RWPE2 (cell line): ENCODE data around the gene NSG1.
A peak's percentile ranks its signal among the peaks of the same experiment; 100 is the strongest.

Source experiments
- ATAC-seq: fragments of 200-7000 bp; cut with Tn5 transposase; 3 replicates; pipeline ENCODE4 v1.9.1; 2021; ENCODE audit warnings: low read depth
- DNase-seq: peaks from one replicate; pipeline ENCODE4 v3.0.0-alpha.2; 2020; ENCODE audit warnings: low spot score
- H3K27ac ChIP-seq: fragments of 450-650 bp; 2 replicates; pipeline ENCODE4 v1.5.1; 2017; ENCODE audit warnings: mild to moderate bottlenecking; ENCODE audit not compliant: poor library complexity, severe bottlenecking
- H3K27me3 ChIP-seq: fragments of 250-450 bp; sonication (Bioruptor Pico); 2 replicates; pipeline ENCODE4 v1.5.1; 2021; ENCODE audit warnings: mild to moderate bottlenecking, moderate library complexity; ENCODE audit not compliant: insufficient read depth, poor library complexity, severe bottlenecking
- H3K36me3 ChIP-seq: fragments of 250-450 bp; sonication (Bioruptor Pico); 2 replicates; pipeline ENCODE4 v1.5.1; 2020; ENCODE audit warnings: low read depth, mild to moderate bottlenecking, moderate library complexity
- H3K4me1 ChIP-seq: fragments of 250-450 bp; sonication (Bioruptor Pico); 2 replicates; pipeline ENCODE4 v1.5.1; 2021; ENCODE audit warnings: mild to moderate bottlenecking, moderate library complexity; ENCODE audit not compliant: insufficient read depth, poor library complexity, severe bottlenecking
- H3K4me3 ChIP-seq: fragments of 250-450 bp; sonication (Bioruptor Pico); 2 replicates; pipeline ENCODE4 v1.5.1; 2021; ENCODE audit warnings: mild to moderate bottlenecking, moderate library complexity; ENCODE audit not compliant: severe bottlenecking
- H3K9me3 ChIP-seq: fragments of 250-450 bp; sonication (Bioruptor Pico); 2 replicates; pipeline ENCODE4 v1.5.1; 2021; ENCODE audit warnings: mild to moderate bottlenecking, moderate library complexity; ENCODE audit not compliant: severe bottlenecking
- TF ChIP-seq, protein P1 (sequence below): fragments of 450-650 bp; IDR thresholded peaks from one replicate; pipeline ENCODE4 v1.5.1; 2017; ENCODE audit warnings: mild to moderate bottlenecking, moderate library complexity; ENCODE audit not compliant: poor library complexity, severe bottlenecking

Gene NSG1

DNA sequence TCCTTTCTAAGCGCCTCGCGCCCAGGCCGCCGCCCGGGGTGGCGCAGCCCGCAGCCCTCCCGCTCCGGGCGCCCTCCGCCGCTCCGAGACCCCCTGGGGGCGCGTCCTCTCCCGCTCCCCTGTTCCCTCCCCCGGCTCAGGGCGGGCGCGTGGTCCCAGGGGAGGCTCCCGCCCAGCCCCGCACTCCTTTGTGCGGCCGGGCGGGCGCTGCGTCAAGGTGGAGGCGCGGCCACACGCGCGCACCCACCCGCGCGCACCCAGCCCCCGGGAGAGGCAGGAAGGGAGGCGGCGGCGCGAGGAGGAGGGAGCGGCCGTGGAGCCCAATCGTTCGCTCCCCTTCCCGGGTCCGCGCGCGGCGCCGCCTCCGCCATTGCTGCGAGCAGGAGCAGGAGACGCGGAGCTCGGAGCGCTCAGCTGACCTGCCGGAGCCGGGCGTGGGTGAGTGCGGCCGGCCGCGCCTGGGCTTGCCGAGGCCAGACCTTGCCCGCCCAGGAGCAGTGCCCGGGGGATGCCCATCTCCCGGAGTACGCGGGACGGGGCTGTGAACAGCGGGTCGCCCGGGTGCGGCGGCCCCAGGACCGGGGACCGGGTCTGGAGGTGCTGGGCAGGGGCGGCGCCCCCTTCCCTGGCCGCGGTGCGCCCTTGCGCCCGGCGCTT is at the start of gene NSG1:
Gene NSG1, plus strand, starts transcription at position 367 of the 657 bp plus-strand sequence. CDS start 528 bp downstream, outside the sequence.
- Histone ChIP-seq H3K9me3 (no peaks in the 10 kb centered on the region), H3K27me3 (peaks cover 26% of the 10 kb centered on the region), H3K4me3 (peak within 1 kb of the TSS; percentile 39), H3K36me3 (no peaks in the 10 kb centered on the region), H3K27ac (no peak within 1 kb of the TSS), H3K4me1 (no peaks in the 10 kb centered on the region)
- DNase-seq (no peak), ATAC-seq (peak; percentile 59)
- TF ChIP-seq, protein P1, sequence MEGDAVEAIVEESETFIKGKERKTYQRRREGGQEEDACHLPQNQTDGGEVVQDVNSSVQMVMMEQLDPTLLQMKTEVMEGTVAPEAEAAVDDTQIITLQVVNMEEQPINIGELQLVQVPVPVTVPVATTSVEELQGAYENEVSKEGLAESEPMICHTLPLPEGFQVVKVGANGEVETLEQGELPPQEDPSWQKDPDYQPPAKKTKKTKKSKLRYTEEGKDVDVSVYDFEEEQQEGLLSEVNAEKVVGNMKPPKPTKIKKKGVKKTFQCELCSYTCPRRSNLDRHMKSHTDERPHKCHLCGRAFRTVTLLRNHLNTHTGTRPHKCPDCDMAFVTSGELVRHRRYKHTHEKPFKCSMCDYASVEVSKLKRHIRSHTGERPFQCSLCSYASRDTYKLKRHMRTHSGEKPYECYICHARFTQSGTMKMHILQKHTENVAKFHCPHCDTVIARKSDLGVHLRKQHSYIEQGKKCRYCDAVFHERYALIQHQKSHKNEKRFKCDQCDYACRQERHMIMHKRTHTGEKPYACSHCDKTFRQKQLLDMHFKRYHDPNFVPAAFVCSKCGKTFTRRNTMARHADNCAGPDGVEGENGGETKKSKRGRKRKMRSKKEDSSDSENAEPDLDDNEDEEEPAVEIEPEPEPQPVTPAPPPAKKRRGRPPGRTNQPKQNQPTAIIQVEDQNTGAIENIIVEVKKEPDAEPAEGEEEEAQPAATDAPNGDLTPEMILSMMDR: no peak

GRCh38 chr4:4338210-4339001 is 48.5 kb upstream of the NSG1 start:
- Histone ChIP-seq H3K4me1 (no peaks in the 10 kb centered on the region), H3K36me3 (no peaks in the 10 kb centered on the region), H3K27me3 (no peaks in the 10 kb centered on the region), H3K9me3 (no peaks in the 10 kb centered on the region), H3K27ac (no peak overlapping the region), H3K4me3 (no peak overlapping the region)
- TF ChIP-seq, protein P1: no peak
- ATAC-seq (no peak), DNase-seq (no peak)

GRCh38 chr4:4339504-4340085 is 47.3 kb upstream of the NSG1 start:
- Histone ChIP-seq H3K4me1 (no peaks in the 10 kb centered on the region), H3K4me3 (no peak overlapping the region), H3K27ac (no peak overlapping the region), H3K27me3 (no peaks in the 10 kb centered on the region), H3K36me3 (no peaks in the 10 kb centered on the region), H3K9me3 (no peaks in the 10 kb centered on the region)
- ATAC-seq (no peak), DNase-seq (no peak)
- TF ChIP-seq, protein P1: no peak

GRCh38 chr4:4341861-4342650 is 44.8 kb upstream of the NSG1 start:
- Histone ChIP-seq H3K36me3 (no peaks in the 10 kb centered on the region), H3K27ac (no peak overlapping the region), H3K27me3 (no peaks in the 10 kb centered on the region), H3K4me3 (no peak overlapping the region), H3K4me1 (no peaks in the 10 kb centered on the region), H3K9me3 (no peaks in the 10 kb centered on the region)
- no peak for DNase-seq
- no peak for ATAC-seq
- TF ChIP-seq, protein P1: no peak
